Measurements from ENCODE around the gene TNS1. TPM values are rescaled to one million over a fixed set of nuclear protein-coding genes. Genes with fewer than 3 reads are reported as not detected.

Gene TNS1
- total RNA-seq, 4 donors from 2014 or later = 169 to 316 (median 229) TPM

GRCh38 chr2:217902379-217903141 is 100.2 kb downstream of the TNS1 start:
- Histone ChIP-seq H3K27ac (peak overlapping the region; percentile 96 to 100 (median 98)), H3K4me1 (peaks cover 82 to 100% of the 10 kb centered on the region in 2 donors), H3K27me3 (no peaks in the 10 kb centered on the region), H3K9me3 (no peaks in the 10 kb centered on the region), H3K4me3 (replicated peaks in 1 of 3) (no peak overlapping the region), H3K36me3 (peaks cover 0 to 8% of the 10 kb centered on the region in 2 donors)
- TF ChIP-seq CTCF (IDR thresholded peaks at IDR 0.05) = peak in 1 of 6 experiments; percentile 1
- peak in 1 of 2 donors; percentile 22 for TF ChIP-seq POLR2A (IDR thresholded peaks at IDR 0.05)
- intact Hi-C loops (cut with DNase I) = no loop called here
- peak; percentile 61 to 69 for DNase-seq
- 23 to 40% methylated on average over 15 to 19 of the region's 19 CpGs for WGBS, 2 donors

GRCh38 chr2:217901835-217902378 is 100.9 kb downstream of the TNS1 start:
- intact Hi-C loops (cut with DNase I) = no loop called here
- peaks cover 0 to 15% of the 10 kb centered on the region in 2 donors for H3K36me3 ChIP-seq
- peak overlapping the region; percentile 96 to 100 (median 98) for H3K27ac ChIP-seq
- no peak for TF ChIP-seq CTCF (IDR thresholded peaks at IDR 0.05)
- no peak for TF ChIP-seq POLR2A (IDR thresholded peaks at IDR 0.05)
- no peak overlapping the region for H3K4me3 ChIP-seq (replicated peaks in 1 of 3)
- H3K9me3 ChIP-seq = no peaks in the 10 kb centered on the region
- 17 to 44% methylated on average over 4 to 5 of the region's 5 CpGs for WGBS, 2 donors
- DNase-seq = peak; percentile 55 to 67
- no peaks in the 10 kb centered on the region for H3K27me3 ChIP-seq
- H3K4me1 ChIP-seq = peaks cover 85 to 100% of the 10 kb centered on the region in 2 donors

- no peaks in the 10 kb centered on the region for H3K27me3 ChIP-seq
- peaks cover 4 to 18% of the 10 kb centered on the region in 2 donors for H3K36me3 ChIP-seq
- 83 to 84% methylated on average over 4 of the region's 4 CpGs for WGBS, 2 donors
- DNase-seq = no peak
- intact Hi-C loops (cut with DNase I) = no loop called here
- no peak for TF ChIP-seq POLR2A (IDR thresholded peaks at IDR 0.05)
- no peak for TF ChIP-seq CTCF (IDR thresholded peaks at IDR 0.05)
- H3K4me3 ChIP-seq (replicated peaks in 1 of 3) = no peak overlapping the region
- H3K9me3 ChIP-seq = no peaks in the 10 kb centered on the region
- peak overlapping the region; percentile 96 to 100 (median 98) for H3K27ac ChIP-seq
- H3K4me1 ChIP-seq = peaks cover 85 to 97% of the 10 kb centered on the region in 2 donors
Observed at GRCh38 chr2:217901400-217901799, 101.4 kb downstream of the TNS1 start.

- no peak for TF ChIP-seq POLR2A (IDR thresholded peaks at IDR 0.05)
- TF ChIP-seq CTCF (IDR thresholded peaks at IDR 0.05) = no peak
- Histone ChIP-seq H3K9me3 (no peaks in the 10 kb centered on the region), H3K36me3 (peaks cover 9 to 23% of the 10 kb centered on the region in 2 donors), H3K27me3 (no peaks in the 10 kb centered on the region), H3K4me3 (replicated peaks in 1 of 3) (no peak overlapping the region), H3K4me1 (peaks cover 85 to 92% of the 10 kb centered on the region in 2 donors), H3K27ac (peak overlapping the region; percentile 96 to 100 (median 98))
- DNase-seq = no peak
- intact Hi-C loops (cut with DNase I) = no loop called here
- WGBS, 2 donors = 93 to 98% methylated on average over 6 to 7 of the region's 7 CpGs
Observed at GRCh38 chr2:217900780-217901360, 101.9 kb downstream of the TNS1 start.

Measured in thyroid gland (tissue), 4 donors.